ENCODE results near the gene TMEM117. TPM values are rescaled to one million over a fixed set of nuclear protein-coding genes. Genes with fewer than 3 reads are reported as not detected.

Gene TMEM117
- total RNA-seq, 1 donor: 10.8 TPM

- TF ChIP-seq CTCF (IDR thresholded peaks at IDR 0.05; ENCODE audit: insufficient read depth, low read depth, low read length): no peak
- H3K4me3 ChIP-seq (ENCODE audit: low read depth, low read length): no peak overlapping the region
- no peak for DNase-seq (ENCODE audit: low read depth)
These were observed 252.8 kb downstream of the TMEM117 start for GRCh38 chr12:44088647-44089046.

GRCh38 chr12:44091948-44092606 lies 256.2 kb downstream of the TMEM117 start:
- no peak for DNase-seq (ENCODE audit: low read depth)
- no peak for TF ChIP-seq CTCF (IDR thresholded peaks at IDR 0.05; ENCODE audit: insufficient read depth, low read depth, low read length)
- no peak overlapping the region for H3K4me3 ChIP-seq (ENCODE audit: low read depth, low read length)

GRCh38 chr12:44098786-44099185 lies 262.9 kb downstream of the TMEM117 start:
- H3K4me3 ChIP-seq (ENCODE audit: low read depth, low read length): no peak overlapping the region
- DNase-seq (ENCODE audit: low read depth): no peak
- TF ChIP-seq CTCF (IDR thresholded peaks at IDR 0.05; ENCODE audit: insufficient read depth, low read depth, low read length): no peak

- DNase-seq (ENCODE audit: low read depth): no peak
- no peak for TF ChIP-seq CTCF (IDR thresholded peaks at IDR 0.05; ENCODE audit: insufficient read depth, low read depth, low read length)
- H3K4me3 ChIP-seq (ENCODE audit: low read depth, low read length): no peak overlapping the region
These were observed 263.6 kb downstream of the TMEM117 start for GRCh38 chr12:44099486-44099885.

- H3K4me3 ChIP-seq (ENCODE audit: low read depth, low read length): no peak overlapping the region
- no peak for DNase-seq (ENCODE audit: low read depth)
- no peak for TF ChIP-seq CTCF (IDR thresholded peaks at IDR 0.05; ENCODE audit: insufficient read depth, low read depth, low read length)
These were observed 264.4 kb downstream of the TMEM117 start for GRCh38 chr12:44100264-44100663.

- no peak for DNase-seq (ENCODE audit: low read depth)
- no peak for TF ChIP-seq CTCF (IDR thresholded peaks at IDR 0.05; ENCODE audit: insufficient read depth, low read depth, low read length)
- no peak overlapping the region for H3K4me3 ChIP-seq (ENCODE audit: low read depth, low read length)
These were observed 265.6 kb downstream of the TMEM117 start for GRCh38 chr12:44101475-44101874.

- H3K4me3 ChIP-seq (ENCODE audit: low read depth, low read length): no peak overlapping the region
- no peak for DNase-seq (ENCODE audit: low read depth)
- no peak for TF ChIP-seq CTCF (IDR thresholded peaks at IDR 0.05; ENCODE audit: insufficient read depth, low read depth, low read length)
These were observed 279.0 kb downstream of the TMEM117 start for GRCh38 chr12:44114906-44115305.

All from fibroblast of villous mesenchyme (primary cell).